GM21825 (cell line): ENCODE measurements around the gene KAT8.
"Not testable (repeated sequence)": the region's sequence is repeated elsewhere in the genome, so short reads cannot be mapped to it uniquely, and the experiment has no call there.

Experiments used
- ATAC-seq: cut with Tn5 transposase; IDR thresholded peaks from one replicate; pipeline ENCODE4 v1.9.1; 2021; ENCODE audit warnings: mild to moderate bottlenecking, moderate library complexity; ENCODE audit not compliant: unreplicated experiment

The KAT8 gene

DNA sequence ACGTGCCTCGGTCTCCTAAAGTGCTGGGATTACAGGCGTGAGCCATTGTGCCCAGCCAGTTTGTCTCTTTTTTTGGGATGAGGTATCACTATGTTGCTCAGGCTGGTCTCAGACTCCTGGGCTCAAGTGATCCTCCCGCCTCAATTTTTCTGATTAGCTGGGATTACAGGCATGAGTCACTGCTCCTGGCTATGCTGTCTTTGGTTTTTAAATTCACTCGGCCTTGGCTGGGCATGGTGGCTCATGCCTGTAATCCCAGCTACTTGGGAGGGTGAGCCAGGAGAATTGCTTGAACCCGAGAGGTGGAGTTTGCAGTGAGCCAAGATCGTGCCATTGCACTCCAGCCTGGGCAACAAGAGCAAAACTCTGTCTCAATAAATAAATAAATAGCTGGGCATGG lies 27.0 kb downstream of the KAT8 start:
- ATAC-seq: not testable (repeated sequence)

DNA sequence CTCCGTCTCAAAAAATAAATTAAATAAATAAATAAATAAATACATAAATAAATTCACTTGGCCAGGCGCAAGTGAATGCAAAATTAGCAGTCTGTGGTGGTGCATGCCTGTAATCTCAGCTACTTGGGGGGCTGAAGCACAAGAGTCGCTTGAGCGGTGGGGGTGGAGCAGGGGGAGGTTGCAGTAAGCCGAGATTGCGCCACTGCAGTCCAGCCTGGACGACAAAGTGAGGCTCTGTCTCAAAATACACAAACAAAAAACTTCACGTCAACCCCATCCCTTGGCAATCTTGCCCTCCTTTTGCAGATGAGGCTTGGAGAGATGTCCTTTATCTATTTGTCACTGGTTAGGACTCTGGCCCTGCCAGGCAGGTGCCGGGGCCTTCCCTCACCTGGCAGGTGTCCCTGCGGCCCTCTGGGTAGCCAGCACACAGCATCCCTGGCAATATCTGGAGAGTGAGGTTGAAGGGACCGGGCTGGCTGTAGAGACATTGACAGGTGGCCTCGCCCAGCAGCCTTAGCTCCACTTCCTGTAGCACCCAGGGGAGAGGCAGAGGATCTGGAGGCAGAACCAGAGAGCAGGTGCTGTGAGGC lies 28.0 kb downstream of the KAT8 start:
- no peak for ATAC-seq

DNA sequence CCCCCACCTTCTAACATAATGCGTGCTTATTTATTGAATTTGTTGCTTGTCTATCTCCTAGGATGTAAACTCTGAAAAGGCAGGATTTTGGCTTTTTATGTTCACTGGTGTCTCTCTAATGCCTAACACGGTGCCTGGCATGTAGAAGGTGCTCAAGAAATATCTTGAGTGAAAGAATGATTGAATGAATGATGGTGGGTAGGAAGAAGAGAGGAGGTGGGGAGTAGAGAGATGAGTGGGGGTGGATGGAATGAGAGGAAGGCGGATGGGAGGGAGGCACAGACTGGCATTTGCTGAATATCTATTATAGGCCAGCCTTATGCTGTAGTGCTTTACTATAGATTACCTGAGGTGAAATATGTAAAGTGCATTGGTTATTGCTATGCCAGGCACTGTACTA lies 30.1 kb downstream of the KAT8 start:
- no peak for ATAC-seq

DNA sequence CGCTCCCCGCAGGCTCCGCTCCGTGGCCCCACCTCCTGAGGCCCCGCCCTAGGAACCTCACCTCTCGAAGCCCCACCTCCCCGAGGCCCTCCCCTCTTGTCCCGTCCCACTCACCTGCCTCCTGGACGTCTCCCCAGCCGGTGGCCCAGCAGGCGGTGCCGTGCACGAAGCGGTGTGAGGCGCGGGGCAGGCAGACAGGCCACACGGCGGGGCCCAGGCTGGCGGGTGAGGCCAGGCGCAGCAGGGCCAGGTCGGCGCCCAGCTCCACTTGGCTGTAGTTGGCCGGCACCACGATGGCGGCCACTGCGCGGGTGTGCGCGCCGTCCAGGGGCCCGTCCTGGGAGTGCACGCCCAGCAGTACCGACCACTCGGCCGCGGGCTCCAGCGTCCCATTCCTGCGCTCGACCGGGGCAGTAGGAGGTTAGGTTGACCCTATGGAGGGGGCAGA lies 30.8 kb downstream of the KAT8 start:
- no peak for ATAC-seq

DNA sequence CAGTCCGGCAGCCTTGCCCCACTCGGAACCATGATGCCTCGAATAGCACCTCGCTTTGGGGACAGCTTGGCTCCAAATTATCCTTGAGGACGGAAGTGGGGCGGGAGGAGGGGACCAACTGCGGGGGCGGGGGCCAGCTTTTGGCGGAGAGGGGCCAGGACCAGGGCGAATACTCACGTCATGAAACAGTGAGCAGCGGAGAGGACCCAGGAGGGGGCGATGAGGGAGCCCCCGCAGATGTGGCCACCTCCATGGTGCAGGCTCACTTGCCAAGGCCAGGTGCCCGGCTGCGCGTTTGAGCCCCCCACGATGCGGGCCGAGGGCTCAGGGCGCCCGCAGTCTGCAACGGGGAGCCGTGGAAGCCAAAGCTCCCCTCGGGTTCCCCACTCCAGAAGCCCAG lies 31.4 kb downstream of the KAT8 start:
- no peak for ATAC-seq

DNA sequence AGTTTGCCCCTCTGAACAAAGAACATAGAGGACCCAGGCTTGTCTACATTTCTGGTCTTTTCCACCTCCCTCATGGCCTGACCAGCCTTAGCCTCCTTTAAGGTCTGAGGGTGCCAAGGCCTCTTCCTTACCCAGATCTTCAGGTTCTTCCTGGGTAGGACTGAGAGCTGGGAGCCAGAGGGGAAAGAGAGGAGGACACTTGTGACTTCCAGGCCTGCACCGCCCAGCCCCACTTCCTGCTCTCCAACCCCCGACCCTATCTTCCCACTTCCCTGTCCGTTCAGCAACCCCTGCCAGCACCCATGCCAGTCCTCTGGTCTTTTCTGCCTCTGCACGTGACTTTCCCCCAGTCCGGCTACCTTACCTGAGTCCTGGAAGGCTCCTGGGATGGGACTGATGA lies 31.9 kb downstream of the KAT8 start:
- no peak for ATAC-seq

DNA sequence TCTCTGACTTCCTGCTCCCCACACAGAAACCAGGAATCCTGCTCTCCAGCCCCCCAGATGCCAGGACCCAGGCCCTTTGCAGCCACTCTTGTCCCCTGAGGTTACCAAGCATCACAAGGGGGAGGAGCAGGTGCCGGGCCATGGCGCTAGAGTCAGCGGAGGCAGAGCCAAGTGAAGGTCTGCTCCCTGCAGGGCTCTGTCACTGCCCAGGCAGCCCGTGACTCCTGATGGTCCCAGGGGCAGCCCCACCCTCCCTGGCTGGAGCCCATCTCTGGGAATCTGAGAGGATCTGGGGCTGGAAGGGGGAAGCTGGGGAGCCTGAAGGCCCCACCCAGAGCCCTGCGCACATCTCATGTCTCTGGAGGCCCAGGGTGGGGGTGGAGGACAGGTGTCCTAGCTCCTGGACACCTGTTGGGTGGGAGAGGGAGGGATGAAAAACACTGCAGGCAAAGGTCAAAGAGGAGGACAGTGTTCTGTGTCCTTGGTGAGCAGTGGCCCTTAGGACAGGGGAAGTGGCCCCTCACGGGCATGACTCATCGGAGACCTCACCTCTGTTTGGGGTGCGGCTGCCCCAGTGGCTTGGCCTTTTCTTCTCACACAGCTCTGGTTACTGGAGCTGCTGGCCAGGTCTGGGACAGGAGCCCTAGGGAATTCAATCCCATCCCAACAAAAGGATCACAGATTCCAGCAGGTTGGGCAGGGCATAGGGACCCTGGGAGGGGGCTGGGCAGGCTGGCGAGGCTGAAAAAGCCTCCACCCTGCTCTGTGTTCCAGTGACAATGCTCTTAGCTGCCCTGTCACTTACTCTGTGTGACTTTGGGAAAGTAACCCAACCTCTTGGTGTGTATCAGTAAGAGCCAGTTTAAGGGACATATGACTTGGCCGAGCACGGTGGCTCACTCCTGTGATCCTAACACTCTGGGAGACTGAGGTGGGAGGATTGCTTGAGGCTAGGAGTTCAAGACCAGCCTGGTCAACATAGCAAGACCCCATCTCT lies 32.7 kb downstream of the KAT8 start, which contains the start of gene PRSS36:
TSS of gene PRSS36 (minus strand) at position 173 of the 997 bp plus-strand sequence. CDS start at position 142, 31 bp downstream.
- ATAC-seq: no peak

DNA sequence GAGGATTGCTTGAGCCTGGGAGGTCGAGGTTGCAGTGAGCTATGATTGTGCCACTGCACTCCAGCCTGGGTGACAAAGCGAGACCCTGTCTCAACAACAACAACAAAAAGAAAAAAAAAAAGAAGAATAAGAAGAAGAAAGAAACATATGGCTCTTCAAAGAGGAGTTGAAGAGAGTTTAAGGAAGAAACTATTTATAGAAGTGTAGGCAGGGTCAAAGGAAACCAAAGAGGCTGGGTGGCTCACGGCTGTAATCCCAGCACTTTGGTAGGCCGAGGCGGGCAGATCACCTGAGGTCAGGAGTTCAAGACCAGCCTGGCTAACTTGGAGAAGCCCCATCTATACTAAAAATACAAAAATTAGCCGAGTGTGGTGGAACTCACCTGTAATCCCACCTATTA lies 33.5 kb downstream of the KAT8 start:
- not testable (repeated sequence) for ATAC-seq

DNA sequence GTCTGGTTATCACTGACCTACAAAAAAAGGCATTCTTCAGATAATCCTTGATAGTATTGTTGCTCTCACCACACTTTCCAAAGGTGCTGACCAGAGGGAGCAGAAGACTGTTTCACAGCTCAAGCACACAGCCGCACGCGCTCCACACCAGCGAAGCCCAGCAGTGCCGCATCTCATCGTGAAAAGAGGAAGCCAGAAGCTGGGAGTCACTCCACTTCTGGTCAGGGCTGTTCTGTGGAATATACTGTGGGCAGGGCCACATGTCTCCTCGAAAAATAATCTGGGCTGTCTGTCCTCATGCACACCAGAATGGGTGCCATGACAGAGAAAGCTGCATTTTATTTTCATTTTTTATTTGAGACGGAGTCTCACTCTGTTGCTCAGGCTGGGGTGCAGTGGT lies 39.7 kb downstream of the KAT8 start:
- ATAC-seq: no peak

DNA sequence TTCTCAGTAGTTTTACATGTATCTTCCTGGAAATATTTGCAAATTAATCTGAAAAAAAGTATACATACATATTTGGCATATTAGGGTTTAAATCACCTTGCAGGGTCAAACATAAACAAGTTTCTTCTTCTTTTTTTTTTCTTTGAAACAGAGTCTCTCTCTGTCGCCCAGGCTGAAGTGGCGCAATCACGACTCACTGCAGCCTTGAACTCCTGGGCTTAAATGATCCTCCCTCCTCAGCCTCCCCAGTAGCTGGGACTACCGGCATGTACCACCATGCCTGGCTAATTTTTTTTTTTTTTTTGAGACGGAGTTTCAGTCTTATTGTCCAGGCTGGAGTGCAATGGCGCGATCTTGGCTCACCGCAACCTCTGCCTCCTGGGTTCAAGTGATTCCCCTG lies 49.9 kb downstream of the KAT8 start:
- ATAC-seq: no peak

DNA sequence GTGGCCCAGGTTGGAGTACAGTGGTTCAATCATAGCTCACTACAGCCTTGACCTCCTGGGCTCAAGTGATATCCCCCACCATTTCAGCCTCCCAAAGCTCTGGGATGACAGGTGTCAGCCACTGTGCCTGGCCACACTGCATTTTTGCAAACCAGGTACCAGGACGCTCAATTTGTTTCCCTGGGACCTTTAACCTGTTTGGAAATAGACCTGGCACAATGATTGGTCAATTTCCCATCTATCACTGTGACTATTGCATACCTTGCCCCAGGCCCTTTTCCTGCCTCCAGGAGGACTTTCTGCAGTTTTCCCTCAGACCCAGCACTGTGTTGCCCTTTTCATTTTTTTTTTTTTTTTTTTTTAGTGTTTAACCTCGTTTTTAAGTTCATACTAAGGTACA lies 51.4 kb downstream of the KAT8 start:
- ATAC-seq: no peak

DNA sequence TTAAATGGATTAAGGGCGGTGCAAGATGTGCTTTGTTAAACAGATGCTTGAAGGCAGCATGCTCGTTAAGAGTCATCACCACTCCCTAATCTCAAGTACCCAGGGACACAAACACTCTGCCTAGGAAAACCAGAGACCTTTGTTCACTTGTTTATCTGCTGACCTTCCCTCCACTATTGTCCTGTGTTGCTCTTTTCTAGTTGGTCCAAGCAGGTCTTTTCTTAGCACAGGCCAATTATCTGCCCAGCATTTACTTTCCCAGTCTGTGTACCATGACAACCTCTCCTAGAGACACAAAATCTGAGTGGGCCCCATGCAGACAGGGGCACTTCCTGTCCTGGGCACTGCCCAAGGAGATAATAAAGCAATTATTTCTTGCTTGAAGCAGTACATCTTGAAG lies 52.6 kb downstream of the KAT8 start:
- ATAC-seq: not testable (repeated sequence)

DNA sequence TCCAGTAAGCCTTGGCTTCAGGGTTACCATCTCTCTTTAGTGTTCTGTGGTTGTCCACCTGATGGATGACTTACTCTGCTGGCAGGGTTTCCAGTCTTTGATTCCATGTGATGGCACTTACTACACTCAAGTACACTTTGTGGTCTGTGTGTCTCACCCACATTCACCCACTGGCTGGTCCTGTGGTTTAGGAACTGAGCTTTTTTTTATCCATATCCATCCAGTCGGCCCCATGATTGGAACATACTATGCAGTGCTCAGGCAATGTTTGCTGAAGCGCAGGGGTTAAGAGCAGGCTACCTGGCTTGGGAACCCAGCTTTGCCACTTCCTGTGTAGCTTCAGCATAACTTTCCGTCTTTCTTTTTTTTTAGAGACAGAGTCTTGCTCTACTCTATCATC lies 59.7 kb downstream of the KAT8 start:
- no peak for ATAC-seq

DNA sequence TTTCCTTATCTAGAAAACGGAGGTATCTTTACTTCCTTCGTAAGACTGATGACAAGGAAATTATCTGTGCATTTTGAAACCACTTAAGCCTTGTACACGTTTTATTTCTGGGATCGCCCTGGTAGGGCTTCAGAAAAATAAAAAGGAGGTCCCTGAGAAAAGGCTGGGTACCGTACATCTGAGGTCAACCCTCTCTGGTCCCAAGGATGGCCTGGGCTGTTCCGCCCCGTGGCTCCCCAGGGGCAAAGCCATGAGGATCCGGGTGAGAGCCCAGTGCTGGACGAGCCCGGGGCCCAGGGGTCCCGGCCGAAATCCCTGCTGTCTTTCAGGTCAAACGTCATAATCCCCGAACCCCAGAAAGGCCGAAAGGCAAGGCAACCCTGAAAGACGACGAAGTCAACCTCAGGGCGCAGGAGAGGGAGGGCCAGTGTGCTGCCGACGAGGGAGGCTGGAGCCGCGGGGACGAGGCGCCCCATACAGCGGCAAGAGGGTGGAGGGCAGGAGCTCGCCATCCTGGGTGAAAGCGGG lies 61.8 kb downstream of the KAT8 start:
- ATAC-seq: no peak

DNA sequence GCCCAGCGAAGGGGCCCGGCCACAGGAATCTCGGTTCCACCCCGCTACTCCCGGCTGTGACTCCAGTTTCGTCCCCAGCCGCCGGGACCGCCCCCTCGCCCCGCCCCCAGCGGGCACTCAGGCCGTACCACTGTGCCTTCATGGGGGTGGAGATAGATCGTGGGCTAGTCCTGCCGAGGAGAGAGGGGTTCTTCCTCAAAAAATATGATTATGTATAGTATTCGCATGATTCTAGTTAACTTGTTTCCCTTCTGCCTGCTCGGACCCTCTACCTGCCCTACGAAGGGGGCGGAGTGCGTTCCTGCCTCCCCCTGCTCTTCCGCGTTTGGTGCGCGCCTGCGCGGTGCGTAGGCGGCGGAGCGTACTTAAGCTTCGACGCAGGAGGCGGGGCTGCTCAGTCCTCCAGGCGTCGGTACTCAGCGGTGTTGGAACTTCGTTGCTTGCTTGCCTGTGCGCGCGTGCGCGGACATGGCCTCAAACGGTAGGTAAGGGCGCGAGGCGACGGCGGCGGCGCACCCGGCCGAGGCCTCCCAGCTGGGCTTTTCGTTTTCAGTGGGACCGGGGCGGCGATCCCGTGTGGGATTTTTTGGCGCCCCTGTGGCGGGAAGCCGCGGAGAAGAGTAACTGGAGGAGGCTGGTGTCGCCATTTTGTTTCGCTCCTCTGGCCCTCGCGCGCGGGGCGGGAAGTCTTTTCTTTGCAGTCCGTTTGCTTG lies 62.4 kb downstream of the KAT8 start, which contains the start of gene FUS:
TSS of gene FUS (plus strand) at position 393 of the 713 bp plus-strand sequence. CDS start at position 469, 76 bp downstream.
- ATAC-seq: peak; percentile 49
